Loucy (cell line): ENCODE results near the gene ZNF423.

Experiments
- H2AFZ ChIP-seq: fragments of 200-600 bp; sonication (generic); 2 replicates; pipeline ENCODE4 v1.6.0; 2016; ENCODE audit warnings: antibody characterized with exemption, mild to moderate bottlenecking, low read length, moderate library complexity
- H3F3A ChIP-seq: fragments of 200-600 bp; 2 replicates; pipeline ENCODE4 v1.6.0; 2016; ENCODE audit warnings: antibody characterized with exemption, low read depth, mild to moderate bottlenecking
- H3K27me3 ChIP-seq: fragments of 200-600 bp; sonication (generic); 2 replicates; pipeline ENCODE4 v1.6.1; 2014; ENCODE audit warnings: low read length, mild to moderate bottlenecking; ENCODE audit not compliant: insufficient read depth, poor library complexity, severe bottlenecking
- H3K36me3 ChIP-seq: fragments of 200-600 bp; sonication (generic); 2 replicates; pipeline ENCODE4 v1.6.1; 2016; ENCODE audit warnings: low read length; ENCODE audit not compliant: insufficient read depth
- H3K4me1 ChIP-seq: fragments of 200-600 bp; sonication (generic); 2 replicates; pipeline ENCODE4 v1.5.1; 2014; ENCODE audit warnings: low read length, mild to moderate bottlenecking; ENCODE audit not compliant: insufficient read depth, poor library complexity, severe bottlenecking
- H3K4me2 ChIP-seq: fragments of 200-600 bp; sonication (generic); 2 replicates; pipeline ENCODE4 v1.6.0; 2014; ENCODE audit warnings: antibody characterized with exemption, low read length, low read depth, mild to moderate bottlenecking; ENCODE audit not compliant: poor library complexity, severe bottlenecking
- H3K4me3 ChIP-seq: fragments of 200-600 bp; sonication (generic); 2 replicates; pipeline ENCODE4 v1.5.1; 2014; ENCODE audit warnings: low read length, mild to moderate bottlenecking, mixed read lengths; ENCODE audit not compliant: poor library complexity, severe bottlenecking
- H3K79me2 ChIP-seq: fragments of 200-600 bp; sonication (generic); 2 replicates; pipeline ENCODE4 v1.6.1; 2014; ENCODE audit warnings: low read length; ENCODE audit not compliant: insufficient read depth
- H3K9ac ChIP-seq: fragments of 200-600 bp; sonication (generic); 2 replicates; pipeline ENCODE4 v1.6.0; 2014; ENCODE audit warnings: mild to moderate bottlenecking, low read depth, low read length, moderate library complexity; ENCODE audit not compliant: poor library complexity, severe bottlenecking
- H3K9me2 ChIP-seq: fragments of 200-600 bp; sonication (generic); replicated peaks from 2 replicates; pipeline ENCODE4 v1.6.1; 2016; ENCODE audit warnings: low read depth, low read length, mixed read lengths
- H3K9me3 ChIP-seq: fragments of 200-600 bp; sonication (generic); 2 replicates; pipeline ENCODE4 v1.6.1; 2014; ENCODE audit warnings: mild to moderate bottlenecking, antibody characterized with exemption, low read length, low read depth; ENCODE audit not compliant: insufficient read depth
- H4K20me1 ChIP-seq: fragments of 200-600 bp; sonication (generic); 2 replicates; pipeline ENCODE4 v1.6.0; 2014; ENCODE audit warnings: antibody characterized with exemption, low read length, mild to moderate bottlenecking; ENCODE audit not compliant: insufficient read depth, poor library complexity, severe bottlenecking
- CTCF ChIP-seq: fragments of 200-600 bp; sonication (generic); conservative IDR thresholded peaks from 2 replicates; pipeline ENCODE4 v1.5.1; 2014; ENCODE audit warnings: mild to moderate bottlenecking, antibody characterized with exemption, low read length
- EZH2phosphoT487 ChIP-seq: fragments of 200-600 bp; IDR thresholded peaks from 2 replicates; pipeline ENCODE4 v1.6.1; 2018; ENCODE audit warnings: antibody characterized with exemption, mild to moderate bottlenecking, moderate library complexity, borderline replicate concordance

The ZNF423 gene

GRCh38 chr16:49556249-49556605 is 299.7 kb downstream of the ZNF423 start:
- Histone ChIP-seq H3K4me2 (no peak overlapping the region), H4K20me1 (no peaks in the 10 kb centered on the region), H3K4me3 (no peak overlapping the region), H3K4me1 (peaks cover under 1% of the 10 kb centered on the region), H3K79me2 (no peaks in the 10 kb centered on the region), H3K9ac (no peak overlapping the region), H3K36me3 (no peaks in the 10 kb centered on the region), H2AFZ (no peak overlapping the region), H3K27me3 (no peaks in the 10 kb centered on the region), H3K9me3 (no peaks in the 10 kb centered on the region), H3F3A (no peaks in the 10 kb centered on the region), H3K9me2 (no peaks in the 10 kb centered on the region)
- no peak for TF ChIP-seq EZH2phosphoT487
- TF ChIP-seq CTCF, result no peak

GRCh38 chr16:49554681-49555080 is 301.2 kb downstream of the ZNF423 start:
- TF ChIP-seq EZH2phosphoT487 (no peak), CTCF (no peak)

GRCh38 chr16:49552313-49552928 is 303.5 kb downstream of the ZNF423 start:
- H3K9me2 ChIP-seq, result no peaks in the 10 kb centered on the region
- H3K4me3 ChIP-seq, result no peak overlapping the region
- no peaks in the 10 kb centered on the region for H3K27me3 ChIP-seq
- no peaks in the 10 kb centered on the region for H3K79me2 ChIP-seq
- no peaks in the 10 kb centered on the region for H3K9me3 ChIP-seq
- no peak overlapping the region for H2AFZ ChIP-seq
- H3K4me1 ChIP-seq, result peaks cover 12% of the 10 kb centered on the region
- no peak overlapping the region for H3K4me2 ChIP-seq
- H3K9ac ChIP-seq, result no peak overlapping the region
- no peaks in the 10 kb centered on the region for H4K20me1 ChIP-seq
- no peaks in the 10 kb centered on the region for H3K36me3 ChIP-seq
- no peaks in the 10 kb centered on the region for H3F3A ChIP-seq
- TF ChIP-seq CTCF, result no peak
- TF ChIP-seq EZH2phosphoT487, result no peak

More at GRCh38 chr16:49554681-49555080, 301.2 kb downstream of the ZNF423 start:
- Histone ChIP-seq H3K9ac (no peak overlapping the region), H3K27me3 (no peaks in the 10 kb centered on the region), H4K20me1 (no peaks in the 10 kb centered on the region), H3K9me3 (no peaks in the 10 kb centered on the region), H3K4me1 (peaks cover 12% of the 10 kb centered on the region), H2AFZ (no peak overlapping the region), H3K4me2 (no peak overlapping the region), H3K4me3 (no peak overlapping the region), H3K36me3 (no peaks in the 10 kb centered on the region), H3K79me2 (no peaks in the 10 kb centered on the region), H3K9me2 (no peaks in the 10 kb centered on the region), H3F3A (no peaks in the 10 kb centered on the region)
